Muscle of arm (tissue), 14 donors: ENCODE data around the gene YTHDC2. TPM values are rescaled to one million over a fixed set of nuclear protein-coding genes. Genes with fewer than 3 reads are reported as not detected.
A peak's percentile ranks its signal among the peaks of the same experiment; 100 is the strongest.

Experiments used
- DNase-seq: peaks from one replicate; pipeline ENCODE4 v3.0.0-alpha.2; 2013
- long read RNA-seq, 11 donors: transcript quantifications; one replicate each; lab custom pipeline, GENCODE V29; 2026
- polyA plus RNA-seq, 12 donors: library from polyadenylated mRNA; unstranded; fragments of 120-200 nt; gene quantifications; one replicate each; pipeline ENCODE4 v1.2.1, GENCODE V29; 2013; ENCODE audit not compliant: insufficient read length in 12 of 12

Gene YTHDC2
- polyA plus RNA-seq: 10 to 100 TPM in 11 of 12 donors, not detected in 1; 13.1 to 31.6 (median 20.6) TPM
- long read RNA-seq, donor 1: 0 reads
- long read RNA-seq, donor 2: 0 reads
- long read RNA-seq, donor 3, partial matches to known transcripts: 5 of 5 reads
- long read RNA-seq, donor 3, other reads (novel, unspliced or antisense): 0 of 5 reads
- long read RNA-seq, donor 4: 0 reads
- long read RNA-seq, donor 5, partial matches to known transcripts: 7 of 7 reads
- long read RNA-seq, donor 5, other reads (novel, unspliced or antisense): 0 of 7 reads
- long read RNA-seq, donor 6: 0 reads
- long read RNA-seq, donor 7, partial matches to known transcripts: 0 of 1 reads
- long read RNA-seq, donor 7, other reads (novel, unspliced or antisense): 0 of 1 reads
- long read RNA-seq, donor 8, full-length matches to known transcripts: 1 of 1 reads
- long read RNA-seq, donor 8, partial matches to known transcripts: 0 of 1 reads
- long read RNA-seq, donor 8, other reads (novel, unspliced or antisense): 0 of 1 reads
- long read RNA-seq, donor 9: 0 reads
- long read RNA-seq, donor 10: 0 reads
- long read RNA-seq, donor 11: 0 reads

- peak; percentile 91 for DNase-seq
Observed at GRCh38 chr5:113513384-113514288, at the start of gene YTHDC2. Gene YTHDC2, plus strand, starts transcription at chr5:113513694. Its CDS starts 202 bp downstream, at chr5:113513896.

GRCh38 chr5:113474100-113474728 lies 39.3 kb upstream of the YTHDC2 start:
- no peak for DNase-seq

GRCh38 chr5:113478691-113479090 lies 34.8 kb upstream of the YTHDC2 start:
- no peak for DNase-seq

GRCh38 chr5:113480243-113480642 lies 33.3 kb upstream of the YTHDC2 start:
- DNase-seq: no peak

- DNase-seq: no peak
Observed at GRCh38 chr5:113487416-113487780, 26.1 kb upstream of the YTHDC2 start.

GRCh38 chr5:113487781-113488644 lies 25.5 kb upstream of the YTHDC2 start, which contains the start of gene MCC:
Gene MCC, minus strand, starts transcription at chr5:113488453.
- peak; percentile 71 for DNase-seq

- no peak for DNase-seq
Observed at GRCh38 chr5:113488645-113489184, 24.8 kb upstream of the YTHDC2 start.

GRCh38 chr5:113489299-113489698 lies 24.2 kb upstream of the YTHDC2 start:
- no peak for DNase-seq

- DNase-seq: no peak
Observed at GRCh38 chr5:113490317-113490716, 23.2 kb upstream of the YTHDC2 start.

GRCh38 chr5:113491022-113491421 lies 22.5 kb upstream of the YTHDC2 start:
- no peak for DNase-seq

- no peak for DNase-seq
Observed at GRCh38 chr5:113493446-113493845, 20.0 kb upstream of the YTHDC2 start.

- no peak for DNase-seq
Observed at GRCh38 chr5:113495422-113495841, 18.1 kb upstream of the YTHDC2 start.

- no peak for DNase-seq
Observed at GRCh38 chr5:113502073-113502472, 11.4 kb upstream of the YTHDC2 start.

GRCh38 chr5:113503146-113503545 lies 10.3 kb upstream of the YTHDC2 start:
- no peak for DNase-seq

GRCh38 chr5:113505181-113505580 lies 8.3 kb upstream of the YTHDC2 start:
- DNase-seq: no peak

GRCh38 chr5:113507601-113508000 lies 5.9 kb upstream of the YTHDC2 start:
- no peak for DNase-seq

GRCh38 chr5:113508756-113509155 lies 4.7 kb upstream of the YTHDC2 start:
- no peak for DNase-seq

- peak; percentile 40 for DNase-seq
Observed at GRCh38 chr5:113510836-113511451, 2.5 kb upstream of the YTHDC2 start.

GRCh38 chr5:113512341-113512740 lies 1.2 kb upstream of the YTHDC2 start:
- no peak for DNase-seq

GRCh38 chr5:113514289-113514635 lies 768 bp downstream of the YTHDC2 start:
- no peak for DNase-seq
